ENCODE data around the gene ADGRF3.

Gene ADGRF3

DNA sequence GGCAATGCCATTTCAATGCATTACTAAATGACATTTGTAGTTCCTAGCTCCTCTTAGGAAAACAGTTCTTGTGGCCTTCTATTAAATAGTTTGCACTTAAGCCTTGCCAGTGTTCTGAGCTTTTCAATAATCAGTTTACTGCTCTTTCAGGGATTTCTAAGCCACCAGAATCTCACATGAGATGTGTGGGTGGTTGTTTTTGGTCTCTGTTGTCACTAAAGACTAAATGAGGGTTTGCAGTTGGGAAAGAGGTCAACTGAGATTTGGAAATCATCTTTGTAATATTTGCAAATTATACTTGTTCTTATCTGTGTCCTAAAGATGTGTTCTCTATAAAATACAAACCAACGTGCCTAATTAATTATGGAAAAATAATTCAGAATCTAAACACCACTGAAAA is 56.6 kb downstream of the ADGRF3 start:
- no peak overlapping the region for H3K4me3 ChIP-seq (ENCODE audit: low read length in 2 of 2)
- H3K36me3 ChIP-seq (ENCODE audit: control insufficient read depth in 2 of 2, insufficient read depth in 2 of 2, low read length in 2 of 2) = peaks cover 17 to 23% of the 10 kb centered on the region in 2 donors
- no peak overlapping the region for H3K9ac ChIP-seq (ENCODE audit: low read depth in 1 of 2, low read length in 2 of 2)
- H3K4me1 ChIP-seq (ENCODE audit: control insufficient read depth in 2 of 2, insufficient read depth in 2 of 2, low read length in 2 of 2) = no peaks in the 10 kb centered on the region
- H3K27me3 ChIP-seq (ENCODE audit: control insufficient read depth in 2 of 2, insufficient read depth in 2 of 2, low read length in 2 of 2) = no peaks in the 10 kb centered on the region
- no peaks in the 10 kb centered on the region for H3K9me3 ChIP-seq (ENCODE audit: control insufficient read depth in 2 of 2, low read length in 2 of 2)
- no peak overlapping the region for H3K27ac ChIP-seq (ENCODE audit: low read depth in 2 of 2, low read length in 2 of 2)

DNA sequence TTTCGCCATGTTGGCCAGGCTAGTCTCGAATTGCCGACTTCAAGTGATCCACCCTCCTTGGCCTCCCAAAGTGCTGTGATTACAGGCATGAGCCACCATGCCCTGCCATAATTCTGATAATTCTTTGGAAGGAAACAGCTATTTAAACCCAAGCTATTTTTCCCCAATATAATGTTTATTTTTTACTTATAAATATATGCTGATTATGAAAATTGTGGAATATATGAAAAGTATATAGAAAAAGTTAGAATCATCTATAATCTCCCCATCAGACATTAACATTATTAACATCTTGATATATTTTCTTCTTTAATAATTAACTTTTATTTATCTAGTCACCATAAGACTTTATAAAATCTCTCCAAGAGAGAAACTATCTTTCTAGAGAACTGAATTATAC is 60.7 kb downstream of the ADGRF3 start:
- peaks cover 32 to 49% of the 10 kb centered on the region in 2 donors for H3K36me3 ChIP-seq (ENCODE audit: control insufficient read depth in 2 of 2, insufficient read depth in 2 of 2, low read length in 2 of 2)
- H3K9ac ChIP-seq (ENCODE audit: low read depth in 1 of 2, low read length in 2 of 2) = no peak overlapping the region
- no peaks in the 10 kb centered on the region for H3K4me1 ChIP-seq (ENCODE audit: control insufficient read depth in 2 of 2, insufficient read depth in 2 of 2, low read length in 2 of 2)
- H3K9me3 ChIP-seq (ENCODE audit: control insufficient read depth in 2 of 2, low read length in 2 of 2) = no peaks in the 10 kb centered on the region
- H3K4me3 ChIP-seq (ENCODE audit: low read length in 2 of 2) = no peak overlapping the region
- no peaks in the 10 kb centered on the region for H3K27me3 ChIP-seq (ENCODE audit: control insufficient read depth in 2 of 2, insufficient read depth in 2 of 2, low read length in 2 of 2)
- H3K27ac ChIP-seq (ENCODE audit: low read depth in 2 of 2, low read length in 2 of 2) = no peak overlapping the region

DNA sequence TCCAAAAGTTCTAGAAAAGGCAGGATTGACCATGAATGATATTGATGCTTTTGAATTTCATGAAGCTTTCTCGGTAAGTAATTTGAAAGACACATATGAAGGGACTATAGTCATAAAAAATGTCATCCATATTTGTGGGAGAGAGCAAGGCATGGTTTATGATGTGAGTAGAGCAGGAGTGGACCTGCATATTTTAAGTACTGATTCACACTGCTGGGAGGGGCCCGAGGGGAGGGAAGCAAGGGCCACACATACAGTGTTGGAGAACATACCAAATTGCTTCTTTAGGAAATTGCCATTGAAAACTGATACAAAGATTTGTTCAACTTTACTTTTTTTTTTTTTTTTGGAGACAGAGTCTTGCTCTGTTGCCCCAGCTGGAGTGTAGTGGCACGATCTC is 62.5 kb downstream of the ADGRF3 start:
- no peak overlapping the region for H3K27ac ChIP-seq (ENCODE audit: low read depth in 2 of 2, low read length in 2 of 2)
- no peaks in the 10 kb centered on the region for H3K9me3 ChIP-seq (ENCODE audit: control insufficient read depth in 2 of 2, low read length in 2 of 2)
- H3K4me3 ChIP-seq (ENCODE audit: low read length in 2 of 2) = no peak overlapping the region
- peaks cover 38 to 51% of the 10 kb centered on the region in 2 donors for H3K36me3 ChIP-seq (ENCODE audit: control insufficient read depth in 2 of 2, insufficient read depth in 2 of 2, low read length in 2 of 2)
- no peaks in the 10 kb centered on the region for H3K4me1 ChIP-seq (ENCODE audit: control insufficient read depth in 2 of 2, insufficient read depth in 2 of 2, low read length in 2 of 2)
- no peaks in the 10 kb centered on the region for H3K27me3 ChIP-seq (ENCODE audit: control insufficient read depth in 2 of 2, insufficient read depth in 2 of 2, low read length in 2 of 2)
- H3K9ac ChIP-seq (ENCODE audit: low read depth in 1 of 2, low read length in 2 of 2) = no peak overlapping the region

DNA sequence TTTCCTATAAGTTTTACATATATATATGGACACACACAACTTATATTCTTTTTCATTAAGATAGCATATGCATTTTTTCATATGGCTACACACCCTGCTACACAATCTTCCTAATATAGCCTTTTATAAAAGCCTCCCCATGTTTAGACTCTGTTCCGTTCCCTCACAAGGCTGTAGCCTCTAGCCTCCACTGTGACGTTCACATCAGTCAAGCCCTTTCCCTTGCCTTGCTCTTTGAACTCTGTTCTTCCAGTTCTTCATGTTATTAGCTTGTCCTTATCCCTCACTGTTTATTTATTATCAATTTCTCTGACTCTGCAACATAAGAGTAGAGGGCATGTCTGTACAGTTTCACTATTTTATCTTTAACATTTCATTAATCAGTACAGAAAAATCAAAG is 63.0 kb downstream of the ADGRF3 start:
- H3K9ac ChIP-seq (ENCODE audit: low read depth in 1 of 2, low read length in 2 of 2) = no peak overlapping the region
- no peak overlapping the region for H3K4me3 ChIP-seq (ENCODE audit: low read length in 2 of 2)
- H3K27me3 ChIP-seq (ENCODE audit: control insufficient read depth in 2 of 2, insufficient read depth in 2 of 2, low read length in 2 of 2) = no peaks in the 10 kb centered on the region
- no peak overlapping the region for H3K27ac ChIP-seq (ENCODE audit: low read depth in 2 of 2, low read length in 2 of 2)
- no peaks in the 10 kb centered on the region for H3K9me3 ChIP-seq (ENCODE audit: control insufficient read depth in 2 of 2, low read length in 2 of 2)
- H3K36me3 ChIP-seq (ENCODE audit: control insufficient read depth in 2 of 2, insufficient read depth in 2 of 2, low read length in 2 of 2) = peaks cover 43 to 54% of the 10 kb centered on the region in 2 donors
- no peaks in the 10 kb centered on the region for H3K4me1 ChIP-seq (ENCODE audit: control insufficient read depth in 2 of 2, insufficient read depth in 2 of 2, low read length in 2 of 2)

DNA sequence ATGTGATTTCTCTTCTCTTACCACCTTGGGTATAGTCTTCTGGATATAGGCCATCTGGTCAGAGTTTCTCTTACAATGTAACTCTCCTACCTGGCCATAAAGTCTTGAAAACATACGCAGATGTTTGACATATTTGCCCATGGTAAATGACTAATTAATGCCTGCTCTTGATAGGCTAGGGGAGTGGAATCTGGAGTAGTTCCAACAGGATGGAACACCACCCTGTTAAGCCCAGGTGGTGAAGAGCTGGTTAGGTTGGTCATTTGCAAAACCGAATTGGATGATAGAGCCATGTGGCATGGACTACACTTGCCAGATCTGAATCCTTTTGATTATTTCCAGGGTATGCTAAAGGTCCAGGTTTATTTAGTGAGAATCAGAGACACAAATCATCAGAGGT is 65.4 kb downstream of the ADGRF3 start:
- Histone ChIP-seq H3K9me3 (ENCODE audit: control insufficient read depth in 2 of 2, low read length in 2 of 2) (no peaks in the 10 kb centered on the region), H3K4me3 (ENCODE audit: low read length in 2 of 2) (no peak overlapping the region), H3K27ac (ENCODE audit: low read depth in 2 of 2, low read length in 2 of 2) (no peak overlapping the region), H3K9ac (ENCODE audit: low read depth in 1 of 2, low read length in 2 of 2) (no peak overlapping the region), H3K36me3 (ENCODE audit: control insufficient read depth in 2 of 2, insufficient read depth in 2 of 2, low read length in 2 of 2) (peaks cover 40 to 54% of the 10 kb centered on the region in 2 donors), H3K4me1 (ENCODE audit: control insufficient read depth in 2 of 2, insufficient read depth in 2 of 2, low read length in 2 of 2) (no peaks in the 10 kb centered on the region), H3K27me3 (ENCODE audit: control insufficient read depth in 2 of 2, insufficient read depth in 2 of 2, low read length in 2 of 2) (no peaks in the 10 kb centered on the region)

DNA sequence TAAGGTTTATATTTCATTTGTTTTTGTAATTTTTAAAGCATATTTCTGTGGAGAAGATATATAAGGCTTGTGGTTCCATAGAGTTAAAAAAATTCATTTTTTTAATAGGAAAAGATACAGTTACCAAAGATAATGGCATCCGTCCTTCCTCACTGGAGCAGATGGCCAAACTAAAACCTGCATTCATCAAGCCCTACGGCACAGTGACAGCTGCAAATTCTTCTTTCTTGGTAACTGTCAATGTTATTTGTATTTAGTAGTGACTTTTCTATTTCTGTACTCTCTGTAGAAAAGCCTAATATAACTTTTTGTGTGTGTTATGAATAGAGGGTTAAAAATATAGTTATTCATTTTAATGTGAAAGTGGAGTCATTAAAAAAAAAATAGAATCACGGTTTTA is 66.7 kb downstream of the ADGRF3 start:
- H3K36me3 ChIP-seq (ENCODE audit: control insufficient read depth in 2 of 2, insufficient read depth in 2 of 2, low read length in 2 of 2) = peaks cover 33 to 56% of the 10 kb centered on the region in 2 donors
- H3K9ac ChIP-seq (ENCODE audit: low read depth in 1 of 2, low read length in 2 of 2) = no peak overlapping the region
- no peak overlapping the region for H3K27ac ChIP-seq (ENCODE audit: low read depth in 2 of 2, low read length in 2 of 2)
- no peaks in the 10 kb centered on the region for H3K4me1 ChIP-seq (ENCODE audit: control insufficient read depth in 2 of 2, insufficient read depth in 2 of 2, low read length in 2 of 2)
- no peaks in the 10 kb centered on the region for H3K9me3 ChIP-seq (ENCODE audit: control insufficient read depth in 2 of 2, low read length in 2 of 2)
- no peaks in the 10 kb centered on the region for H3K27me3 ChIP-seq (ENCODE audit: control insufficient read depth in 2 of 2, insufficient read depth in 2 of 2, low read length in 2 of 2)
- no peak overlapping the region for H3K4me3 ChIP-seq (ENCODE audit: low read length in 2 of 2)

DNA sequence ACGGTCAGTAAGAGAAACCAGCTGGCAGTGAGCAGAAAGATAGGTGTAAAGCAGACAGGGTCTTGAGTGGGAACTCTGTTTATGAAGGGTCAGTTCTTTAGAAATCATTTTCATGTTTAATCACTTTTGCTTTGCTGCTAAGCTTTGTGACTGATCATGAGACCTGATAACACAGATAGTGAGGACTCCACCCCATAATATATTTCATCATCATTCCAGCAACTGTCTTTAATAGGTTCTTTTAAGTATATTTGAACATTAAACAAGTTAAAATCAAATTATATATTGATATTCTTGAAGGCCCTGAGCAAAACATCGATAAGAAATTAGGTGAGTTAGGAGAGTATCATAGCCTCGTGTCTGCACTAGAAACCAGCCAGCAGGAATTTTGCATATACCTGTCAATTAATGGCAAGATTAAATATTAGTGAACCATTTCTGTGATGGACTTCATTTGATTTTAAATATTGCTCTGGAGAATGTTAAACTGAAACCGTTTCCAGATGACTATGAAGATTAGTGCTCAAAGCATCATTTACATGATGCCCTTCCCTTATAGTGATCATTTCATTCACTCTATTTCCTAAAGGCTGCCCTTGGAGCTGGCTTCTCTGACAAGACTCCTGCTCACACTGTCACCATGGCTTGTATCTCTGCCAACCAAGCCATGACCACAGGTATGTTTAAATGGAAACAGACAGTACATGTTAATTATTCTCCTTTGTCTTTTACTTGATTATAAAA is 69.9 kb downstream of the ADGRF3 start:
- H3K4me3 ChIP-seq (ENCODE audit: low read length in 2 of 2) = no peak overlapping the region
- H3K36me3 ChIP-seq (ENCODE audit: control insufficient read depth in 2 of 2, insufficient read depth in 2 of 2, low read length in 2 of 2) = peaks cover 24 to 38% of the 10 kb centered on the region in 2 donors
- H3K27ac ChIP-seq (ENCODE audit: low read depth in 2 of 2, low read length in 2 of 2) = no peak overlapping the region

DNA sequence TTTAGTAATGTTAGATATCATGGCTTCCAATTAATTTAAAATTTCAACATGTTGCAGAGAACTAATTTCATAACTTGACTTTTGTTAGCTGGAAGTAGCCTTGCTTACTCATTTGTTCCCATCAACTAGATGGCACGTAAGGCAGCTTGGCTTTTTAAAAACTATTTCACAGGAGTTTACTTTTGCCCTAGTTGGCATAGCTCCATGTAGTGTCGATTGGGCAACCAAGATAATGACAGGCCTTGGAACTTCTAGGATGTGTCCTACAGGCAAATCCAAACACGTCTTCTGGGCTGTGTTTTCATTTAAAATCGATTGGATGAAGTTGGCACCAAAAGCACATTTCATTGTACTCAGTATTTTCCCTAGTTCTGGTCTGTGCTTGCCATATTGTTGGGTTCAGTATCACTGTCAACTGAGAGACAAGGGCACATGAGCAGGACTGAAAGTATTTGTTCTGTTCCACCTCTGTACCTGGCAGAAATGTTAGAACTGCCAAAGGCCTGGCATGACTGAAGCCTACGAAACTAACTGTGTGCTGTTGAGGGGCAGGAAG is 72.5 kb downstream of the ADGRF3 start:
- Histone ChIP-seq H3K9me3 (ENCODE audit: control insufficient read depth in 2 of 2, low read length in 2 of 2) (no peaks in the 10 kb centered on the region), H3K36me3 (ENCODE audit: control insufficient read depth in 2 of 2, insufficient read depth in 2 of 2, low read length in 2 of 2) (peaks cover 15 to 25% of the 10 kb centered on the region in 2 donors), H3K27ac (ENCODE audit: low read depth in 2 of 2, low read length in 2 of 2) (peak overlapping the region; percentile 0 to 10), H3K4me1 (ENCODE audit: control insufficient read depth in 2 of 2, insufficient read depth in 2 of 2, low read length in 2 of 2) (peaks cover 4 to 7% of the 10 kb centered on the region in 2 donors), H3K4me3 (ENCODE audit: low read length in 2 of 2) (no peak overlapping the region), H3K27me3 (ENCODE audit: control insufficient read depth in 2 of 2, insufficient read depth in 2 of 2, low read length in 2 of 2) (no peaks in the 10 kb centered on the region), H3K9ac (ENCODE audit: low read depth in 1 of 2, low read length in 2 of 2) (no peak overlapping the region)

More for the DNA sequence above, 69.9 kb downstream of the ADGRF3 start:
- H3K27me3 ChIP-seq (ENCODE audit: control insufficient read depth in 2 of 2, insufficient read depth in 2 of 2, low read length in 2 of 2) = no peaks in the 10 kb centered on the region
- peaks cover 4 to 7% of the 10 kb centered on the region in 2 donors for H3K4me1 ChIP-seq (ENCODE audit: control insufficient read depth in 2 of 2, insufficient read depth in 2 of 2, low read length in 2 of 2)
- no peaks in the 10 kb centered on the region for H3K9me3 ChIP-seq (ENCODE audit: control insufficient read depth in 2 of 2, low read length in 2 of 2)
- H3K9ac ChIP-seq (ENCODE audit: low read depth in 1 of 2, low read length in 2 of 2) = no peak overlapping the region

DNA sequence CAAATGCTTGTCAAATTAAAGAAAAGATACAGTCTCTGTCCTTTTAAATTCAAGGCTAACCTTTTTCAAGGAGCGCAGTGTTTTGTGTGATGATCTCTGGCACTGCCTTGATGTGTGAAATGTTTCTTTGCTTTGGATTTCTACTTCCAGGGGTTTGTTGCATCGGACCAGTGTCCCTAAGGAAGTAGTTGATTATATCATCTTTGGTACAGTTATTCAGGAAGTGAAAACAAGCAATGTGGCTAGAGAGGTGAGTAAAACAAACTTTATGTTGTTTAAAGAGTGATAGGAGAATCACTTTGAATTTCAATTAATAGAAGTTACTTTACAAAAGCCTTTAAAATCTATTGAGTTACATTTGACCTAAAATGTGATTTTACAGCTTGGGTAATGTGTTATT is 73.1 kb downstream of the ADGRF3 start:
- H3K4me3 ChIP-seq (ENCODE audit: low read length in 2 of 2) = no peak overlapping the region
- H3K4me1 ChIP-seq (ENCODE audit: control insufficient read depth in 2 of 2, insufficient read depth in 2 of 2, low read length in 2 of 2) = peaks cover 4 to 7% of the 10 kb centered on the region in 2 donors
- no peak overlapping the region for H3K27ac ChIP-seq (ENCODE audit: low read depth in 2 of 2, low read length in 2 of 2)
- no peaks in the 10 kb centered on the region for H3K9me3 ChIP-seq (ENCODE audit: control insufficient read depth in 2 of 2, low read length in 2 of 2)
- H3K36me3 ChIP-seq (ENCODE audit: control insufficient read depth in 2 of 2, insufficient read depth in 2 of 2, low read length in 2 of 2) = peaks cover 10 to 22% of the 10 kb centered on the region in 2 donors
- H3K27me3 ChIP-seq (ENCODE audit: control insufficient read depth in 2 of 2, insufficient read depth in 2 of 2, low read length in 2 of 2) = no peaks in the 10 kb centered on the region
- H3K9ac ChIP-seq (ENCODE audit: low read depth in 1 of 2, low read length in 2 of 2) = no peak overlapping the region

DNA sequence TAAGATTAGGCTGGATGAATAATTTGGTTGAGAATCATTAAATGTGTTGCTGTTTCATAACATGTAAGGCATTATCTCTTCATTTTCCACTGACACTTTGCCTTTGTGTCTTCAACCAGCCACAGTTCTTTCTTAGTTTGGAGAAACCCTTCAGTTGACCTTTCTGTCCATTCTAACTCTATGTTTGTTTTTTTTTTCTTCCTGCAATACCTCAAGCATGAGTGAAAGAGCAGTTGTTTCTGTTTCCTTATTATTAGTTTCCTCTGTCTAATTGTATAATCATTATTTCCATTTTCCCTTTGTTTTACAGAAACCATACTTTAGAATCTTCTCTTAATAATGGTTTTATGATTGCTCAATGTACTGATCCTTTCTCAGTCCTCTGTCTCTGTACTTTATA is 76.2 kb downstream of the ADGRF3 start:
- Histone ChIP-seq H3K27ac (ENCODE audit: low read depth in 2 of 2, low read length in 2 of 2) (no peak overlapping the region), H3K4me3 (ENCODE audit: low read length in 2 of 2) (no peak overlapping the region), H3K27me3 (ENCODE audit: control insufficient read depth in 2 of 2, insufficient read depth in 2 of 2, low read length in 2 of 2) (no peaks in the 10 kb centered on the region), H3K36me3 (ENCODE audit: control insufficient read depth in 2 of 2, insufficient read depth in 2 of 2, low read length in 2 of 2) (peaks cover 6 to 15% of the 10 kb centered on the region in 2 donors), H3K4me1 (ENCODE audit: control insufficient read depth in 2 of 2, insufficient read depth in 2 of 2, low read length in 2 of 2) (peaks cover 4 to 7% of the 10 kb centered on the region in 2 donors), H3K9ac (ENCODE audit: low read depth in 1 of 2, low read length in 2 of 2) (no peak overlapping the region), H3K9me3 (ENCODE audit: control insufficient read depth in 2 of 2, low read length in 2 of 2) (no peaks in the 10 kb centered on the region)
